GM12878 (cell line): ENCODE results near the gene STPG4. TPM values are rescaled to one million over a fixed set of nuclear protein-coding genes. Genes with fewer than 3 reads are reported as not detected.

Experiments used
- ATAC-seq: fragments of 200-7000 bp; cut with Tn5 transposase; 3 replicates; pipeline ENCODE4 v1.9.1; 2020; ENCODE audit warnings: mild to moderate bottlenecking, moderate library complexity
- BruUV-seq: library from RNA; stranded (reverse); fragments of 400-500 nt; replicated peaks from 2 replicates; lab custom pipeline; 2021; lab: Mats Ljungman, UMichigan
- CTCF ChIA-PET: fragments of 300-600 bp; sonication (Branson Sonifier 250); formaldehyde crosslinking; extraction: SDS; loops from one replicate; lab custom pipeline; 2021; ENCODE audit warnings: inconsistent platforms; lab: Yijun Ruan, JAX
- POLR2A ChIA-PET: fragments of 350-600 bp; formaldehyde crosslinking; extraction: SDS; loops from one replicate; lab custom pipeline; 2021; ENCODE audit warnings: inconsistent platforms; lab: Charles Lee
- RAD21 ChIA-PET: fragments of 300-600 bp; sonication (Branson Sonifier 250); formaldehyde crosslinking; loops from one replicate; lab custom pipeline; 2023; ENCODE audit warnings: antibody characterized with exemption; ENCODE audit not compliant: unreplicated experiment; lab: Charles Lee
- SMC1A ChIA-PET: fragments of 300-600 bp; sonication (Branson Sonifier 250); formaldehyde crosslinking; loops from one replicate; lab custom pipeline; 2023; ENCODE audit not compliant: unreplicated experiment, uncharacterized antibody; lab: Charles Lee
- DNase-seq: peaks from one replicate; pipeline ENCODE4 v3.0.0-alpha.2; 2011; ENCODE audit warnings: low read depth, low spot score
- FAIRE-seq: peaks from 3 replicates; lab custom pipeline; 2011; peaks lifted over from hg19 to GRCh38; lab: Jason Lieb, UNC
- H2AFZ ChIP-seq: 2 replicates; pipeline ENCODE4 v1.6.0; 2011; ENCODE audit warnings: low read depth, low read length, control low read depth; ENCODE audit not compliant: control insufficient read depth
- H3K27ac ChIP-seq: 2 replicates; pipeline ENCODE4 v1.5.1; 2011; ENCODE audit warnings: control low read depth; ENCODE audit not compliant: control insufficient read depth, insufficient read depth
- H3K27me3 ChIP-seq, 2 experiments: replicated peaks in 1 of 2; 2 replicates each; pipeline versions ENCODE4 v1.6.0 to v1.6.1; 2011; ENCODE audit warnings: low read length in 1 of 2; ENCODE audit not compliant: control insufficient read depth in 2 of 2, insufficient read depth in 2 of 2
- H3K36me3 ChIP-seq, 2 experiments: 2 replicates each; pipeline ENCODE4 v1.5.1; 2011; ENCODE audit warnings: low read length in 1 of 2; ENCODE audit not compliant: control insufficient read depth in 2 of 2, insufficient read depth in 2 of 2
- H3K4me1 ChIP-seq: 2 replicates; pipeline ENCODE4 v1.6.1; 2011; ENCODE audit warnings: mild to moderate bottlenecking, low read length, moderate library complexity, mixed read lengths; ENCODE audit not compliant: control insufficient read depth, insufficient read depth
- H3K4me2 ChIP-seq: 2 replicates; pipeline ENCODE4 v1.6.0; 2011; ENCODE audit warnings: control low read depth; ENCODE audit not compliant: control insufficient read depth, insufficient read depth
- H3K4me3 ChIP-seq: fragments of 200-600 bp; sonication (generic); 2 replicates; pipeline ENCODE4 v1.5.1; 2016
- H3K79me2 ChIP-seq: 2 replicates; pipeline ENCODE4 v1.6.0; 2011; ENCODE audit warnings: low read length; ENCODE audit not compliant: control insufficient read depth, insufficient read depth
- H3K9ac ChIP-seq: 2 replicates; pipeline ENCODE4 v1.8.0; 2011; ENCODE audit warnings: low read length, control low read depth, mixed read lengths; ENCODE audit not compliant: control insufficient read depth, insufficient read depth
- H3K9me3 ChIP-seq: replicated peaks from 3 replicates; pipeline ENCODE4 v1.5.1; 2011; ENCODE audit warnings: mild to moderate bottlenecking, low read length; ENCODE audit not compliant: control insufficient read depth, insufficient read depth
- H4K20me1 ChIP-seq: 2 replicates; pipeline ENCODE4 v1.6.0; 2011; ENCODE audit not compliant: control insufficient read depth, insufficient read depth
- RCOR1 ChIP-seq: conservative IDR thresholded peaks from 2 replicates; pipeline ENCODE4 v1.6.1; 2012; ENCODE audit warnings: low read depth, low read length, improper control_type of control experiment
- ZBTB4 ChIP-seq: fragments of 450-650 bp; formaldehyde crosslinking; IDR thresholded peaks from 2 replicates; pipeline ENCODE4 v1.4.0; 2022; ENCODE audit warnings: mild to moderate bottlenecking, moderate library complexity
- WGBS: methylation state at CpG from one replicate; pipeline ENCODE4 v1.1.6; 2016; ENCODE audit warnings: low lambda C conversion rate; ENCODE audit not compliant: insufficient replicate concordance, insufficient coverage; ENCODE audit errors: missing lambda C conversion rate; 5-methylcytosine and 5-hydroxymethylcytosine counted together
- in situ Hi-C: fragments of 300-500 bp; cut with MboI; formaldehyde crosslinking; loops from 9 replicates; pipeline ENCODE4 v1.14.3; 2018; ENCODE audit warnings: mixed read lengths
- intact Hi-C: fragments of 100-400 bp; cut with micrococcal nuclease; formaldehyde crosslinking; loops from one replicate; pipeline ENCODE4 v1.14.2; 2022; ENCODE audit not compliant: unreplicated experiment
- polyA plus RNA-seq, 11 experiments: library from polyadenylated mRNA; depleted of rRNA in 4 of 11; unstranded in 6 of 11; stranded (reverse) in 5 of 11; fragments of >200 nt; fragmentation: Nextera tagmentation in 4 of 11; fragmentation: Illumina TruSeq in 1 of 11; extraction: Ambion mirVana in 4 of 11; extraction: Trizol in 1 of 11; gene quantifications; 1 replicate in 1 of 11; 2 replicates in 10 of 11; pipeline versions ENCODE4 v1.2.1 to v1.2.3, GENCODE V29; 2011 to 2016; ENCODE audit warnings: inconsistent platforms in 2 of 11, missing spikeins in 2 of 11, low read depth in 1 of 11
- total RNA-seq, 4 experiments: library from RNA; depleted of rRNA in 3 of 4; stranded (reverse); fragments of >200 nt in 3 of 4; fragmentation: Illumina TruSeq in 1 of 4; extraction: Trizol in 1 of 4; gene quantifications; 2 replicates each; pipeline versions ENCODE4 v1.2.1 to v1.2.3, GENCODE V29; 2013 to 2021
- TF ChIP-seq, protein P1 (sequence below): IDR thresholded peaks from 2 replicates; pipeline ENCODE4 v1.6.1; 2011; ENCODE audit warnings: borderline replicate concordance, low read depth, mild to moderate bottlenecking, moderate library complexity, low read length; ENCODE audit not compliant: insufficient read depth, poor library complexity, severe bottlenecking

Gene STPG4
- total and polyA plus RNA-seq, 10 of the 15 experiments (the other 5 are each of a cell fraction or from before 2014, with no cell fraction given): 0.10 to 0.29 (median 0.19) TPM; not detected in 3

DNA sequence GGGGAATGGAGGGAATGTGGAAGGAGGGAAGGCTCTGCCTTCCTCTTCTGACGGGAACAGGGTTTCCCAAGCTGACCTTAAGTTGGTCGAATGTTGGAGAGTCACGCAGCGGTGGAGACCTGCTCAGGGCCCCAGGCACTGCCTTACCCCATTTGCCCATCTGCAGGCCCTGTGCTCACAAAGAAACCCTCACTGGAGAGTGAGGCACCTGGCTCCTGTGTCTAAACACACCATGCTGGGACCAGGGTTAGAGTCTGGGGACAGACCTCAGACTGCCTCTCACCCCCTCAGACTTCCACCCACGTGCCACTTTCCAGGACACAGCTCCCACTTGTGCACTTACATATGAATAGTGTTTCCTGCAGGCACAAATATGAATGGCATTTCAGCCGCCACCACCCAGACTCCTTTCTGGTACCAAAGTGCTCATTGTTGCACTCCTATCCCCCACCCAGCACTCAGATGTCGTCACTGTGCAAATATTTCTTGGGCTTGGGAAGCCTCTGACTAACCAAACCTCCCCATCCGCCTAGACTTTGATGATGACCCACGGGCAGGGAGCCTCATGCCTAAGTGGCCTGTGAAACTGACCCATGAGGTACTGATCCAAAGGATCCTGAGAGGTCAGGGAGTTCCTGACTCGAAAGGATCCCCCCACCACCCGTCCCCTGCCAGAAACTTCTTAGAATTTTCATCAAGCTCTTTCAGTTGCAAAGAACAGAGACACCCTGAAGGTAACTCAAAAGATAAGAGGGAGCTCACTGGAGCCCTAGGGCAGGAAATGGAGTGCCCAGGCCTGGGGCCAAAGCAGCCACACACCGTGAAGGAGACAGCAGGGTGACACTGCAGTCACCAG lies 78.3 kb downstream of the STPG4 start:
- H3K79me2 ChIP-seq: no peaks in the 10 kb centered on the region
- BruUV-seq: no TSS peak
- DNase-seq (no peak), FAIRE-seq (no peak), ATAC-seq (no peak)
- H3K9me3 ChIP-seq: no peaks in the 10 kb centered on the region
- SMC1A ChIA-PET: no interaction called here
- no peak overlapping the region for H3K4me3 ChIP-seq
- no peak overlapping the region for H3K9ac ChIP-seq
- in situ Hi-C loops: no loop called here
- TF ChIP-seq, protein P1, sequence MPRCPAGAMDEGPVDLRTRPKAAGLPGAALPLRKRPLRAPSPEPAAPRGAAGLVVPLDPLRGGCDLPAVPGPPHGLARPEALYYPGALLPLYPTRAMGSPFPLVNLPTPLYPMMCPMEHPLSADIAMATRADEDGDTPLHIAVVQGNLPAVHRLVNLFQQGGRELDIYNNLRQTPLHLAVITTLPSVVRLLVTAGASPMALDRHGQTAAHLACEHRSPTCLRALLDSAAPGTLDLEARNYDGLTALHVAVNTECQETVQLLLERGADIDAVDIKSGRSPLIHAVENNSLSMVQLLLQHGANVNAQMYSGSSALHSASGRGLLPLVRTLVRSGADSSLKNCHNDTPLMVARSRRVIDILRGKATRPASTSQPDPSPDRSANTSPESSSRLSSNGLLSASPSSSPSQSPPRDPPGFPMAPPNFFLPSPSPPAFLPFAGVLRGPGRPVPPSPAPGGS: no peak
- TF ChIP-seq ZBTB4 (no peak), RCOR1 (no peak)
- TF ChIP-seq, all 136 proteins: peak for 0
- CTCF ChIA-PET: interaction anchor here (1.1 kb wide), 1 partner anchor 246 kb away, joined by 3 read pairs; no protein-coding TSS in a partner anchor
- Histone ChIP-seq H3K27me3 (no peaks in the 10 kb centered on the region), H3K36me3 (peaks cover 0 to 2% of the 10 kb centered on the region in 2 experiments; a peak in 3 of 4 replicates), H2AFZ (no peak overlapping the region), H4K20me1 (no peaks in the 10 kb centered on the region), H3K4me2 (no peak overlapping the region), H3K27ac (no peak overlapping the region), H3K4me1 (peaks cover 9% of the 10 kb centered on the region)
- intact Hi-C loops: no loop called here
- WGBS: 83% methylated on average over 12 of the region's 12 CpGs
- RAD21 ChIA-PET: interaction anchor here (0.9 to 1.1 kb wide), 2 partner anchors 87 to 311 kb away, joined by 3 to 5 read pairs; no protein-coding TSS in a partner anchor
- POLR2A ChIA-PET: no interaction called here
